ENCODE measurements around the gene CCDC148.
"Not testable (repeated sequence)": the region's sequence is repeated elsewhere in the genome, so short reads cannot be mapped to it uniquely, and the experiment has no call there.

Gene CCDC148

DNA sequence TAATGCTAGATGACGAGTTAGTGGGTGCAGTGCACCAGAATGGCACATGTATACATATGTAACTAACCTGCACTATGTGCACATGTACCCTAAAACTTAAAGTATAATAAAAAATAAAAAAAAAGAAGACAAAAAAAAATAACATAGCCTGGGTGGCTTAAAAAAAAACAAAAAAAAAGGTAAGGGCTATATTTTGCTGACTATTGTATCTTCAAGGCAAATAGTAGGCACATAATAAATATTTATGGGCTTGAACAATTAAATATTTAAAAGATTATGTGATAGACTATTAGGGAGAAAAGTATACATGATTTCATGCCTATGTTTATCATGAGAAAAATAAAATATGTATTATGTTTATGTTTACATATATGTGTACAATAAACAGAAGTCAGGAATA is 99.4 kb downstream of the CCDC148 start:
- no peak for DNase-seq (ENCODE audit: low read depth)

DNA sequence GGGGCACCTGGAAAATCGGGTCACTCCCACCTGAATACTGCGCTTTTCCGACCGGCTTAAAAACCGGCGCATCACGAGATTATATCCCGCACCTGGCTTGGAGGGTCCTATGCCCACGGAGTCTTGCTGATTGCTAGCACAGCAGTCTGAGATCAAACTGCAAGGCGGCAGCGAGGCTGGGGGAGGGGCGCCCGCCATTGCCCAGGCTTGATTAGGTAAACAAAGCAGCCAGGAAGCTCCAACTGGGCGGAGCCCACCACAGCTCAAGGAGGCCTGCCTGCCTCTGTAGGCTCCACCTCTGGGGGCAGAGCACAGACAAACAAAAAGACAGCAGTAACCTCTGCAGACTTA is 105.1 kb downstream of the CCDC148 start:
- DNase-seq (ENCODE audit: low read depth) = not testable (repeated sequence)

DNA sequence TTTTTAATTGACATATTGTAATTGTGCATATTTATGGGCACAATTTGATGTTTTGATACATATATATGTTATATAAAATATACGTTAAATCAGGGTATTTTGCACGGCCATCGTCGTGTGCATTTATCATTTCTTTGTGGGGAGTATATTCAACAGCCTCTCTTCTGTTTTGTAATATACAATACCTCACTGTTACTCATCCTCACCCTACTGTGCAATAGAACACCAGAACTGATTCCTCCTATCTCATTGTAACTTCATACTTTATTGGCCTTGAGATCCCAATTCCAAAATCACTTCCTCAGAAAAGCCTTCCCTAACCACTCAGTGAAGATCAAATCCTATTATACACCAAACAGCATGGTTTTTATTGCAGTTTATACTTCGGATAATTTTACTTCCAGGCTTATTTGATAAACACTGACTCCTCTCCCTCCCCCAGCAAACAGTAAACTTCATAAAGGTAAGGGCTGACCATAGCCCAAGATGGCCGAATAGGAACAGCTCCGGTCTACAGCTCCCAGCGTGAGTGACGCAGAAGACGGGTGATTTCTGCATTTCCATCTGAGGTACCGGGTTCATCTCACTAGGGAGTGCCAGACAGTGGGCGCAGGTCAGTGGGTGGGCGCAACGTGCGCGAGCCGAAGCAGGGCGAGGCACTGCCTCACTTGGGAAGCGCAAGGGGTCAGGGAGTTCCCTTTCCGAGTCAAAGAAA is 105.6 kb downstream of the CCDC148 start:
- not testable (repeated sequence) for DNase-seq (ENCODE audit: low read depth)

DNA sequence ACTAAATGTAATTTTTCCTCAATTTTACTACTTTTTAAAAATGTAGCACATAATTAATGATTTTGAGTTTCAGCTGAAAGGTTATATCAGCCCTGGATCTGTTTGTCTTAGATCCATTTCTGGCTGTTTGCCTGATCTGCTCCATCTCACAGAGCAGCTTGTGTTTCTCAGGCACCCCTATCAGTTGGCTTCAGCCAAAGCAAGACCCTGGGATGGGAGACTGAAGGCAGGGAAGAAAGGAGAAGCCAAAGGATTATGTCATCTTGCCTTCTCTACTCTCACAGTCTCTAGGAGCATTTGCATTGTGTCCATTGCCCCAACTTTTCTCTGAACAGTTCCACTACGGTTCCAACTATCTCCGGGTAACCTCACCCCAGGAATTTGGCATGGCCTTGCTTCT is 110.5 kb downstream of the CCDC148 start:
- no peak for DNase-seq (ENCODE audit: low read depth)

DNA sequence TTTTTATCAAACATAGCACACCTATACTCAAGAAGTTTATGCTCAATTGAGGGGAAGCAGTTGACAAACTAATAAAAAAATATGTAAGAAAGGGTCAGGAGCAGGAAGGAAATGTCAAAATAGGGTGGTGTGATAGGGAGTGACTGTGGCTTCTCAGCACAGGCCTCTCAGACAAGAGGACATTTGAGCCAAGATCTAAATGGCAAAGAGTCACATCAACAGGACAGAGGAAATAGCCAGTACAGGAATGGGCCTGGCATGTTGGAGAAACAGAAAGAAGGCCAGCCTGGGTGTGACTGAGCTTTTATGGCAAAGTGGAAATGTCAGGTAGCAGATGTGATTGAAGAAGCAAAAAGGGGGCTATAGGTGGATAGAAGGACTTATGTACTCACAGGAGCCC is 117.0 kb downstream of the CCDC148 start:
- DNase-seq (ENCODE audit: low read depth) = no peak

DNA sequence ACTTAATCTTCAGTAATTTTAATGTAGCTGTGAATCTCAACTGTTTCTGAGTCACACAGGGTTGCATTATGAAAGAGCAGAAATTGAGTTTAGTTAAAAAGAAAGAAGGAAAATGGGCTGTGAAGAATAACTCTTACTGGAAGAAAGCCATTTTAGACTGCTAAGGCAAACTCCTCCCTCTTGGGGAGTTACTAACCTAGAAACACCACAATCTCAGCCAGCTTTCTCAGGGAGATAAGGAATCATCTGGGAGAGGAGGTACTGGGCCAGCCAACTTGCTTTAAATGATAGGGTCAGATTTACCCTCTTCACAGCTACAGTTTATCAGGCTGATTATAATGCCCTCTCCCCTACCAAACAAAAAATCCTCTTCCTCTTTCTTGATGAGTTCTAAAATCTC is 119.5 kb downstream of the CCDC148 start:
- DNase-seq (ENCODE audit: low read depth) = no peak

DNA sequence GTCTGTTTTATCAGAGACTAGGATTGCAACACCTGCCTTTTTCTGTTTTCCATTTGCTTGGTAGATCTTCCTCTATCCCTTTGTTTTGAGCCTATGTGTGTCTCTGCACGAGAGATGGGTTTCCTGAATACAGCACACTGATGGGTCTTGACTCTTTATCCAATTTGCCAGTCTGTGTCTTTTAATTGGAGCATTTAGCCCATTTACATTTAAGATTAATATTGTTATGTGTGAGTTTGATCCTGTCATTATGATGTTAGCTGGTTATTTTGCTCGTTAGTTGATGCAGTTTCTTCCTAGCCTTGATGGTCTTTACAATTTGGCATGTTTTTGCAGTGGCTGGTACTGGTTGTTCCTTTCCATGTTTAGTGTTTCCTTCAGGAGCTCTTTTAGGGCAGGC is 124.8 kb downstream of the CCDC148 start:
- not testable (repeated sequence) for DNase-seq (ENCODE audit: low read depth)

DNA sequence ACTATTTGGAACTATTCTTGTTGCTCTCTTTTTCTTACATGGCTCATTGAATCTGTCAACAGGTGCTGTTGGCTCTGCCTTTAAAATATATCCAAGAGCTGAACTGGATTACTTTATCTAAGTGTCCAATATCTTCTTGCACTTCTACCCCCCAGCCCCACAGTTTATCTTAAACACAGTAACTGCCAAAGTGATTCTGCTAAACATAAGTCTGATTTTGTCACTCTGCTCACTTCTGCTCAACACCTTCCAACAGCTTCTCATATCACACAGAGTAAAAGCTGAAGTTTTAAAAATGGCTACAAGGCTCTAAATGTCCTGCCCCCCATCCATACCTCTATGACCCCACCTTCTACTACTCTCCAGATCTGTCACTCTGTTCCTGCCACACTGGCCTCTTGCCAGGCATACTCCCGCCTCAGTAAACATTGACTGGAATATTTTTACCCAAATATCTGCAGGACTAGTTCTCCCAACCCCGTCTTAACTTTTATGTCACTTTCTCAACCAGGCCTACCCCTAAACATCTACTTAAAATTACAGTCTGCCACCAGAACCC is 130.7 kb downstream of the CCDC148 start:
- DNase-seq (ENCODE audit: low read depth) = no peak

DNA sequence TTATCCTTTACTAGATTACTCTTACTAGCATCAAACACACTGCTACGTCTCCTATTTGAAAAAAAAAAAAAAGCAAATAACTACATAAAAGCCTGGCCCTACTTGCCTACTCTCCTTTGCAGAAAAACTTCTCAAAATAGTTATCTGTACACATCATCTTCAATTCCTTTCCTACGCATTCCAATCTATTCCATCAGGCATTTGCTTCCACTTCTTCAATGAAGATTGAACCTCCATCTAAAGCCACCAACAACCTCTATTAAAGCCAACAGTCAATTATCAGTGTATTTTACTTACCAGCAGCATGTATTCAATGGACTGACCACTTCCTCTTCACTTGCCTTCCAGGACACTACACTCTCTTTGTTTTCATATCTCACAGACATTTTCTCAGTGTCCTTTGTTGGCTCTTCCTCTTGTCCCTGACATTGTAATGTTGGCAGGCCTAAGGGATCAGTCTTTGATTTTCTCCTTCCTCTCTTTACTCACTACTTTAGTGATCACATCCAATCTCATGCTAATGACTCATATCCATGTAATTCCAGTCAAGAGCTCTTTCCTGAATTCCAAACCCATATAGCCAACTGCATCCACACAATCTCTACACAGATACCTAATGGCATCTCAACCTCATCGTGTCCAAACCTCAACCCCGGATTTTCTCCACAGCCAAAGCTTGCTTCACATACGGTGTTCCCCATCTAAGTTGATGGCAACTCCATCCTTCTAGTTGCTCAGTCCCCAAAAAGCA is 131.3 kb downstream of the CCDC148 start:
- no peak for DNase-seq (ENCODE audit: low read depth)

DNA sequence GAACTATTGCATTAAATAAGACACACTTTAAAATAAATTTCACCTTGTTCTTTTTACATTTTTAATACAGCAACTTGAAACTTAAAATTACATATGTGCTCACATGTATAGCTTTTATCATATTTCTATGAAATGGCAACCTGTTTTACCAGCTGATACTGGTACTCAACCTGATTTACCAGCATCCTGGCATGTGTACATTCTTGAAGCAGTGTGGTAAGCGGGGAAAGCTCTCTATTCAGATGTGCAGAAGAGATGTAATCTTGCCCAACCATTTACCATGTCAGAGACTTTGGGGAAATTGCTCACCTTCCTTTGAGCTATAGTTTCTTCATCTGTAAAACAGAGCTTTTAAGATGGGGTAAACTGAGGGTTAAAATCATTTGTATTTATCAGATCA is 133.2 kb downstream of the CCDC148 start:
- no peak for DNase-seq (ENCODE audit: low read depth)

DNA sequence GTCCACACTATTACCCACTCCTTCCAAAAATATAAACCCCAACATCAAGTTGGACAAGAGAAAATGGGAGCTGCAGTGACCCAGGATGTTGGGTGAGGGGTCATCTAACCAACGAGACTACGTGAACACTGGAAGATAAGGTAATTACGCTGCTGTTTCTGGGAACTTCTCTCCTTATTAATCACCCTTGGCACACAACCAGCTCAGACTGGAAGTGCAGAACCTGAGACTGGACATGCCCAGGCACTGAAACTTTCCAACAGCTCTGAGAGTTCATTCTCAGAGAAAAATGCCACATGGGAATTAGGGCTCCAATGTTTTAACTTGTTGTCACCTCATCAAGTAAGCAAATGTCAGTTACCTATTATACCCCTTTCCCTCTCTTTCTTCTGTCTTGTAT is 135.3 kb downstream of the CCDC148 start:
- DNase-seq (ENCODE audit: low read depth) = no peak

DNA sequence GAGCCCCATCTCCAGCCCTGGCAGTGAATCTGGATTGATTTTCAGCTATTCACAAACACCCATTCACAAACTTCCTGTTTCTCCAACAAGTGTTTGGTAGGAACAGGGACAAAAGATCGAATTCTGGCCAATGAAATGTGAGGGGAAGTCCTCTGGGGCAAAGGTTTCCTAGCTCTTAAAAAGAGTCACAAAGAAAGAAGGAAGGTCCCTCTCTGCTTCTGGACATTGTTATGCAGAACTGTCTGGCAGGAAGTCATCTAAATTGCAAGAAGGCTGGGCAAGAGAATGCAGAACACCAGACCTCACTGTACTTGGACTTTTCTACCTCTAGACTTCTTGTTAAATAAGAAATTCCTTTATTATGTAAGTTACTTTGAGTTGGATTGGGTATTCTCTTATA is 137.3 kb downstream of the CCDC148 start:
- DNase-seq (ENCODE audit: low read depth) = no peak

DNA sequence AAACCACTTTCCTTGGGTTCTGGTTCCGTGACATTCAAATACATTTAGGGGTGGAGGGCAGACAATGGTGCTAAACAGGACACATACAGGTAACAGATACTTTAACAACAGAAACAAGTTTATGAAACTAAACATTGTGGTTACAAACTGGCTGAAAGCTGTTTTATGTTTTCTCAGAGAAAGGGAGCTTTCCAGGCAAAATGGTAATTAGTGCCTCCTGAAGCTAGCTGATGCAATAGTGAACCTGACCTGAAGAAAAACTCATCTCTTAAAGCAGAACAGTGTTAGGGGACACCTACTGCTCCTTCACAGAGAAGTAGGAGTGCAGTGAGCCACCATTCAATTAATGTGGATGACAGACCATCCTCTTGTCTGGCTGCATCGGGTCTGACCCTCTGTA is 138.9 kb downstream of the CCDC148 start:
- DNase-seq (ENCODE audit: low read depth) = no peak

DNA sequence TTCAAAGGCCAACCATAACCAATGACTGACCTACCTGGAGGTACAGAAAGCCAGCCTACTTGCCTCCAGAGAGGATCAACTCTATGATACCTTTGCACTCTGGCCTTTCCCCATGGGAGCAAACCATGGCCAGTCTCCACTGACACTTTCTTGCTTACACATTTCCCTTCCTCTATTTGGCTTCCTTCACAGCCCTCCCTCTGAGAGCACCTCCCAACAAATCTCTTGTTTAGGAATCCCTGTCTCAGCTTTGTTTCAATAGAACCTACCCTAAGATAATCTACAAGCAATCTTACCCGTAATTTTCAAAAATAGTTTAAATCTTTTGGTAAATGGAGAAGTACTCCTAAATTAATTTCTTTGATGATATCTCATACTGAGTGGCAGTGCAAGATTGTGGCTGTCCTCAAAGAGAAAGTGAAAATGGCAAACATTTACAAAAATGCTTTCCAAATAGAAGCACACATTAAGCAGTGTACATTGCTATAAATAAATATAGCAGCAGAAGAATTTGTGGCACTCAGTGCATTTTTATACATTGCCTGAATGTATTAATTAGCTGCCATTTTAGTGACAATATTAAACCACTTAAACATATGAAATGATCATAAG is 140.6 kb downstream of the CCDC148 start:
- no peak for DNase-seq (ENCODE audit: low read depth)

DNA sequence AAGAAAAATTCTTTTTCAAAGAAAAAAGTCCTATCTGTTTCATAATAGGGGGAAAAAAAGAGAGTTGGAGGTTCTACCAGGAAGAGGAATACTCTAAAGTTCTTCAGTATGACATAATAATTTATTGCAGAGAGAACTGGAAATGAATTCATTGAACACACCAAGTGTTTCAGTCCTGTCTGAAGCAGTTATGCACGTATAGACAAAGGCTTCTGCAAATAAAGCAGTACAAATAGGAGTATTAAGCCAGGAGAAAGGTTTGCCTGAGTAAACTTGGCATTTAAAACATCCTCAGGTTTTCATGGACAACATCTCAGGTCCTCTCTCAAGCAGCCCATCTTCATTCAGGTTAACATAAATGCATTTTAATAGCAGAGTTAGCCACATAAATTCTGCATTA is 141.6 kb downstream of the CCDC148 start:
- no peak for DNase-seq (ENCODE audit: low read depth)

DNA sequence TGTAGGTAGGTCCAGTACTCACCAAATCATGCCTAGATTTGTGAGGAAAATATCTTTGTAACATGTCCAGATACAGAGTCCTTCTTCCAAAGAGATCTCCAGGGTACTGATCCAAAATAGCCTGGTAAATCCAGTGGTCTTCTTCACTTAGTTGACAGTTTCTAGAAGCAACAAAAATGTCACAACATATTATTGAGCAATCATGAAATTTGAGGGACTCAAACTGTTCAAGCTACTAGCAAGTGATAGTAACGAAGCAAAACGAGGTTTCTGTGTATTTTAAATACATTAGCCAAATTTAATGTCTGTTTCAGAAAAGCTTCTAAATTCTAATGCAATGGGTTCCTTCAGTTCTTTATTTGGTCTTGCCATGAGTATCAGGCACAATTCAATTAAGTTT is 142.8 kb downstream of the CCDC148 start:
- no peak for DNase-seq (ENCODE audit: low read depth)

DNA sequence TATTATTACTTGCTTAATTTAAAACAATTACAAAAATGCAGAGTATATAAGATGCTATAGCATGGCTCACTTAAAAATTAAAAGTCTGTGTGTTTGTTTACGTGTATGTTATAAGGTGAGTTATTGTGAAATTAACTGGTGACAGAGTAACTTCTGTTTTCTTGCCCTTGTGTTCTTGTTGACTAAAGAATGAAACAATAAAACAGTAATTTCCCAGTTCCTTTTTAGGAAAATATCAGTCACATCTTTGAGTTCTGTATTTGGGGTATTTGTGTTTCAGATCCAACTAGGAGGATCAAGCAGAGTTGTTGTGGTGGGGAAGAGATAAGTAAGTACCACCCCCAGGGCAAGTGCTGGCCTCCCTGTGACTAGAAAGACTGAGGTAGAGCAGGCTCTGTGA is 143.6 kb downstream of the CCDC148 start:
- DNase-seq (ENCODE audit: low read depth) = no peak

DNA sequence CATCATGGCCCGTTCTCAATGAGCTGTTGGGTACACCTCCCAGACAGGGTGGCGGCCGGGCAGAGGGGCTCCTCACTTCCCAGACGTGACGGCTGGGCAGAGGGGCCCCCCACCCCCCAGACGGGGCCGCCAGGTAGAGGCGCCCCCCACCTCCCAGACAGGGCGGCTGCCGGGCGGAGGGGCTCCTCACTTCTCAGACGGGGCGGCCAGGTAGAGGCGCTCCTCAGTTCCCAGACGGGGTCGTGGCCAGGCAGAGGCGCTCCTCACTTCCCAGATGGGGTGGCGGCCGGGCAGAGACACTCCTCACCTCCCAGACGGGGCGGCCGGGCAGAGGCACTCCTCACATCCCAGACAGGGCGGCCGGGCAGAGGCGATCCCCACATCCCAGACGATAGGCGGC is 146.1 kb downstream of the CCDC148 start:
- not testable (repeated sequence) for DNase-seq (ENCODE audit: low read depth)

DNA sequence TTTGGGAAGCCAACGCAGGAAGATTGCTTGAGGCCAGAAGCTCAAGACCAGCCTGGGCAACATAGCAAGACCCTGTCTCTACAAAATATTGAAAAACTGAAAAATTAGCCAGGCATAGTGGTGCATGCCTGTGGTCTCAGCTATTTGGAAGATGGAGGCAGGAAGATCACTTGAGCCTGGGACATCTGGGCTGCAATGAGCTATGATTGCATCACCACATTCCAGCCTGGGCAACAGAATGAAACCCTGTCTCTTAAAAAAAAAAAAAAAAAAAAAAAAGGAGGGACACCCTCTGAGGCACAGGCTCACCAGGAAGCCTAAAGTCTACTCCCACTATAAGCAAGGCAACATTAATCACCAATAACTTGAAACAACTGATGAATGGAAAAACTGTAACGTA is 151.1 kb downstream of the CCDC148 start:
- DNase-seq (ENCODE audit: low read depth) = no peak

DNA sequence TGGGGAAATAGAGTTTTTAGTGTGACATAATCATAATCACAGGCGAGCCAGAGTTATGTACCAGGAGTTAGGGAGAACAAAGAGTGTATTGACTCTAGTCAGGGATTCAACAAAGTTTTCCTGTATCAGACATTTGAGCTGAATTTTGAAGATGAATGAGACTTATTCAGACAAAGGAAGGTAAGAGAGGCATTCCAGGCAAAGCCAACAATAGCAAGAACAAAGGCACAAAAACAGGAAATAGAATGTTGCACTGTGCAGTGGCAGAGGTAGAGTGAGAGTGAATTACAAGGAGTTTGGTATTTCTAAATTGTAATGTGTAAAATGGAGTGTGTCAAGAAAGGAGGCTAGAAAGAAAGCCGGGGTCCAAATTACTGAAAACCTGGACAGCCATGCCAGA is 156.2 kb downstream of the CCDC148 start:
- no peak for DNase-seq (ENCODE audit: low read depth)

DNA sequence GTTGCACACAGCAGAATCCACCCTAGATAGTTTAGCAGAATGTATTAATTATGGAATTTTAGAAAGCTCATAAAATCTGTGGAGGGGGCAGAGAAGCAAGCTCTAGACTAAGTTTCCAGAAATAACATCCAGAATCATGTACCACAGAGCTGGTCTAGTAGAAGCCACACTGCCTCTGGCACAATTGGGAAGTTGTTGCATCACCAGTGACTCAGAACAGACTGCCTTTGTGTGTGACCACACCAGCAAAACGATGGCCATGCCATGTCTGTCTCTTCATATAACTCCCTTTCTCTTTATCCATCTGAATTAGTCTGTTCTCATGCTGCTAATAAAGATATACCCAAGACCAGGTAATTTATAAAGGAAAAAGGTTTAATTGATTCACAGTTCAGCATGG is 158.9 kb downstream of the CCDC148 start:
- DNase-seq (ENCODE audit: low read depth) = no peak

DNA sequence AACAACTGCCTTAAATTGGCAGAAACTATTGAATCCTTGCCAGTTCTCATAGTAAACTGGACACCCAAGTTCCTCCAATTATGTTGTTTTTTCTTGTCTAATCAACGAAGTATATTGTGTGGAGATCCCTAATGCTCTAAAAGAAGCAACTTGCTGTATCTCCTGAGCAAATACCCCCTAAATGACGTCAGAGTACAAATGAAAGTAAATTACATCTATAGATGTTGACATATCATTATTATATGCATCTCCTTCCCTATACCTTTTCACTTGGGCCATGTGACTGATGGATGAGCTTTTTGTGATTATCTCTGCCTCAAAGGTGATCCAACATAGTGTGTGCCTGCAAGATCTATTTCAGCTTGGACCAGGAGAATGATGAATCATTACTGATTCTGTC is 159.4 kb downstream of the CCDC148 start:
- no peak for DNase-seq (ENCODE audit: low read depth)

DNA sequence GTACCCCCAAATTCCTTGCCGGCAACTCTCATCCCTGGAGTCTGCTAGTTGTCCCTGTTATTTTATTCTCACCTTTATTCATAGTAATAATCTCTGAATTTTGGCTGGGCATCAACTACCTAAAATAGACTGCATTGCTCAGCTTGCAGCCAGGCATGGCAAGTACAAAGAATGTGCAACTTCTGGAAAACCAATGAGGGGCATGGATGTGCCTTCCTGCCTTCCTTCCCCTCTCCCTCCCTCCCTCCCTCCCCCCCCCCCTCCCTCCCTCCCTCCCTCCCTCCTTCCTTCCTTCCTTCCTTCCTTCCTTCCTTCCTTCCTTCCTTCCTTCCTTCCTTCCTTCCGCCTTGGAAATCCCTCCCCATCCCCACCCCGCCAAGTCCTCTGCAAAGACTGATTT is 162.8 kb downstream of the CCDC148 start:
- DNase-seq (ENCODE audit: low read depth) = no peak
